Measurements from ENCODE around the gene IL2RA. TPM values are rescaled to one million over a fixed set of nuclear protein-coding genes. Genes with fewer than 3 reads are reported as not detected.

Gene IL2RA
- total and polyA plus RNA-seq, 12 donors = 0.19 to 9.1 (median 0.82) TPM

- 74 to 79% methylated on average over 2 of the region's 2 CpGs for WGBS, 2 donors
- Histone ChIP-seq H3K9me3 (no peaks in the 10 kb centered on the region), H3K4me1 (peaks cover 14 to 86% (median 68%) of the 10 kb centered on the region in 9 donors), H3K27me3 (no peaks in the 10 kb centered on the region), H3K36me3 (peaks cover 0 to 15% (median 4%) of the 10 kb centered on the region in 9 donors), H3K4me3 (no peak overlapping the region), H3K27ac (peak overlapping the region in 4 of 10 donors; percentile 1 to 64 (median 30))
- intact Hi-C loops (cut with DNase I) = loop anchor here in 2 of 10 donors (5.0 to 10.0 kb wide), 2 partner anchors 62 to 110 kb away; partner anchors contain the start of gene PFKFB3 (in 1 of the 2)
- TF ChIP-seq CTCF (IDR thresholded peaks at IDR 0.05) = no peak
- DNase-seq (no peak), ATAC-seq (no peak)
Observed at GRCh38 chr10:6092731-6093130, 30.6 kb upstream of the IL2RA start.

- Histone ChIP-seq H3K4me3 (peak overlapping the region in 1 of 10 donors; percentile 16), H3K27ac (peak overlapping the region in 7 of 10 donors; percentile 11 to 96 (median 61))
Observed at GRCh38 chr10:6091630-6092029, 29.5 kb upstream of the IL2RA start.

GRCh38 chr10:6089334-6090219 lies 27.4 kb upstream of the IL2RA start:
- DNase-seq (no peak), ATAC-seq (peak in 6 of 8 donors; percentile 3 to 20 (median 7))
- Histone ChIP-seq H3K36me3 (peaks cover 0 to 5% (median 0%) of the 10 kb centered on the region in 9 donors), H3K9me3 (no peaks in the 10 kb centered on the region), H3K4me3 (peak overlapping the region; percentile 67 to 95 (median 88)), H3K27ac (peak overlapping the region; percentile 81 to 97 (median 94)), H3K4me1 (peaks cover 9 to 75% (median 64%) of the 10 kb centered on the region in 9 donors), H3K27me3 (no peaks in the 10 kb centered on the region)
- intact Hi-C loops (cut with DNase I) = loop anchor here in 8 of 10 donors (5.0 to 10.0 kb wide), 9 partner anchors 53 to 313 kb away; partner anchors contain the start of gene PFKFB3 (in 1 of the 8)
- WGBS, 2 donors = 1% methylated on average over 49 to 53 of the region's 53 CpGs
- TF ChIP-seq CTCF (IDR thresholded peaks at IDR 0.05) = no peak

More at GRCh38 chr10:6091630-6092029, 29.5 kb upstream of the IL2RA start:
- intact Hi-C loops (cut with DNase I) = loop anchor here in 2 of 10 donors (5.0 to 10.0 kb wide), 2 partner anchors 63 to 111 kb away; partner anchors contain the start of gene PFKFB3 (in 1 of the 2)
- Histone ChIP-seq H3K36me3 (peaks cover 0 to 5% (median 0%) of the 10 kb centered on the region in 9 donors), H3K4me1 (peaks cover 14 to 88% (median 72%) of the 10 kb centered on the region in 9 donors), H3K27me3 (no peaks in the 10 kb centered on the region), H3K9me3 (no peaks in the 10 kb centered on the region)
- DNase-seq = peak in 1 of 2 donors; percentile 55
- WGBS, 2 donors = 29 to 48% methylated on average over 1 of the region's 1 CpG
- peak in 6 of 8 donors; percentile 8 to 56 (median 47) for ATAC-seq
- TF ChIP-seq CTCF (IDR thresholded peaks at IDR 0.05) = peak in 1 of 9 donors; percentile 18

- peak; percentile 99 to 100 (median 100) for TF ChIP-seq CTCF (IDR thresholded peaks at IDR 0.05)
- H3K9me3 ChIP-seq = no peaks in the 10 kb centered on the region
- ATAC-seq (peak; percentile 85 to 97 (median 92)), DNase-seq (peak; percentile 95 to 96)
- H3K4me1 ChIP-seq = peaks cover 8 to 70% (median 59%) of the 10 kb centered on the region in 9 donors
- H3K36me3 ChIP-seq = peaks cover 0 to 5% (median 0%) of the 10 kb centered on the region in 9 donors
- peak within 1 kb of the TSS; percentile 81 to 97 (median 94) for H3K27ac ChIP-seq
- intact Hi-C loops (cut with DNase I) = loop anchor here in 8 of 10 donors (1.0 to 10.0 kb wide), 8 partner anchors 53 to 313 kb away; no protein-coding TSS in a partner anchor
- peaks cover 0 to 3% (median 0%) of the 10 kb centered on the region in 7 donors for H3K27me3 ChIP-seq
- 0% methylated on average over 51 to 77 of the region's 77 CpGs for whole genome bisulfite sequencing, 2 donors
- H3K4me3 ChIP-seq = peak within 1 kb of the TSS; percentile 67 to 95 (median 88)
Observed at GRCh38 chr10:6088721-6089333, 26.7 kb upstream of the IL2RA start, which contains the start of gene RBM17. RBM17 (plus strand) TSS chr10:6089034; CDS start chr10:6097066, 8,032 bp downstream.
